HEK293T (cell line): ENCODE data around the gene NAV2.

Source experiments
- CTCF ChIA-PET: fragments of 350-600 bp; formaldehyde crosslinking; extraction: SDS; loops from one replicate; lab custom pipeline; 2021; ENCODE audit warnings: antibody characterized with exemption, inconsistent platforms; lab: Yijun Ruan, JAX
- POLR2A ChIA-PET: fragments of 350-600 bp; formaldehyde crosslinking; extraction: SDS; loops from one replicate; lab custom pipeline; 2020; ENCODE audit warnings: antibody characterized with exemption, inconsistent platforms; lab: Yijun Ruan, JAX
- DNase-seq: peaks from one replicate; pipeline ENCODE4 v3.0.0; 2012; ENCODE audit warnings: mixed read lengths; ENCODE audit errors: extremely low spot score
- ARNT ChIP-seq: fragments of 450-650 bp; IDR thresholded peaks from 2 replicates; pipeline ENCODE4 v1.6.1; 2017; ENCODE audit warnings: mild to moderate bottlenecking
- BHLHE40 ChIP-seq: fragments of 450-650 bp; IDR thresholded peaks from 2 replicates; pipeline ENCODE4 v1.6.1; 2016; ENCODE audit warnings: mild to moderate bottlenecking, moderate library complexity, borderline replicate concordance
- CTBP1 ChIP-seq: fragments of 450-650 bp; IDR thresholded peaks from 2 replicates; pipeline ENCODE4 v1.6.1; 2016; ENCODE audit warnings: borderline replicate concordance
- ELF4 ChIP-seq: fragments of 450-650 bp; IDR thresholded peaks from 2 replicates; pipeline ENCODE4 v1.6.1; 2017; ENCODE audit warnings: antibody characterized with exemption
- FOXA1 ChIP-seq: fragments of 450-650 bp; IDR thresholded peaks from 2 replicates; pipeline ENCODE4 v1.6.1; 2016; ENCODE audit warnings: mild to moderate bottlenecking
- FOXK2 ChIP-seq: fragments of 450-650 bp; IDR thresholded peaks from 2 replicates; pipeline ENCODE4 v1.6.1; 2016; ENCODE audit warnings: mild to moderate bottlenecking
- FOXM1 ChIP-seq: fragments of 450-650 bp; IDR thresholded peaks from 2 replicates; pipeline ENCODE4 v1.6.1; 2017; ENCODE audit warnings: mild to moderate bottlenecking, borderline replicate concordance
- HDGF ChIP-seq: fragments of 450-650 bp; IDR thresholded peaks from 2 replicates; pipeline ENCODE4 v1.6.1; 2017; ENCODE audit warnings: antibody characterized with exemption, borderline replicate concordance
- L3MBTL2 ChIP-seq: fragments of 450-650 bp; conservative IDR thresholded peaks from 2 replicates; pipeline ENCODE4 v1.6.1; 2016; ENCODE audit warnings: mild to moderate bottlenecking
- LEF1 ChIP-seq: fragments of 450-650 bp; IDR thresholded peaks from 2 replicates; pipeline ENCODE4 v1.6.1; 2017; ENCODE audit warnings: mild to moderate bottlenecking, borderline replicate concordance
- NFRKB ChIP-seq: fragments of 450-650 bp; IDR thresholded peaks from 2 replicates; pipeline ENCODE4 v1.6.1; 2016; ENCODE audit warnings: mild to moderate bottlenecking, moderate library complexity
- PKNOX1 ChIP-seq: fragments of 450-650 bp; IDR thresholded peaks from 2 replicates; pipeline ENCODE4 v1.6.1; 2016
- SP1 ChIP-seq: fragments of 450-650 bp; IDR thresholded peaks from 2 replicates; pipeline ENCODE4 v1.6.1; 2017
- SUZ12 ChIP-seq: fragments of 450-650 bp; IDR thresholded peaks from 2 replicates; pipeline ENCODE4 v1.6.1; 2016; ENCODE audit warnings: mild to moderate bottlenecking
- TARDBP ChIP-seq: fragments of 450-650 bp; IDR thresholded peaks from 2 replicates; pipeline ENCODE4 v1.6.1; 2016
- ZNF384 ChIP-seq: fragments of 450-650 bp; IDR thresholded peaks from 2 replicates; pipeline ENCODE4 v1.6.1; 2016

The NAV2 gene

GRCh38 chr11:20025332-20025840 is 312.7 kb downstream of the NAV2 start:
- TF ChIP-seq BHLHE40 (no peak), FOXM1 (no peak), ELF4 (no peak), FOXA1 (no peak), L3MBTL2 (no peak), FOXK2 (no peak), SUZ12 (no peak), CTBP1 (no peak), ARNT (no peak), PKNOX1 (no peak), LEF1 (no peak), HDGF (no peak), SP1 (no peak), NFRKB (no peak), ZNF384 (no peak)
- POLR2A ChIA-PET, result interaction anchor here (1.3 kb wide), 1 partner anchor 10 kb away, joined by 3 read pairs; no protein-coding TSS in a partner anchor
- CTCF ChIA-PET, result interaction anchor here (1.7 kb wide), 1 partner anchor 103 kb away, joined by 4 read pairs; no protein-coding TSS in a partner anchor
- no peak for DNase-seq

- no peak for DNase-seq
- TF ChIP-seq NFRKB, result no peak
- TF ChIP-seq FOXM1, result no peak
- TF ChIP-seq L3MBTL2, result no peak
- no peak for TF ChIP-seq PKNOX1
- no peak for TF ChIP-seq FOXA1
- TF ChIP-seq BHLHE40, result no peak
- TF ChIP-seq HDGF, result no peak
- TF ChIP-seq CTBP1, result no peak
- TF ChIP-seq LEF1, result no peak
- no peak for TF ChIP-seq ARNT
- no peak for TF ChIP-seq TARDBP
- TF ChIP-seq FOXK2, result no peak
- no peak for TF ChIP-seq SP1
- TF ChIP-seq SUZ12, result no peak
- no peak for TF ChIP-seq ZNF384
- TF ChIP-seq ELF4, result no peak
- ChIA-PET CTCF (interaction anchor here (1.7 kb wide), 1 partner anchor 101 kb away, joined by 4 read pairs; no protein-coding TSS in a partner anchor), POLR2A (no interaction called here)
Measured at GRCh38 chr11:20026629-20027555, 314.3 kb downstream of the NAV2 start.

GRCh38 chr11:20027556-20028013 is 314.9 kb downstream of the NAV2 start:
- CTCF ChIA-PET, result no interaction called here
- POLR2A ChIA-PET, result no interaction called here
- TF ChIP-seq SP1 (no peak), FOXK2 (no peak), SUZ12 (no peak)
- no peak for DNase-seq

GRCh38 chr11:20029193-20029592 is 316.6 kb downstream of the NAV2 start:
- DNase-seq, result no peak
- TF ChIP-seq ELF4, result no peak
- no peak for TF ChIP-seq L3MBTL2
- no peak for TF ChIP-seq HDGF
- no peak for TF ChIP-seq LEF1
- TF ChIP-seq BHLHE40, result no peak
- TF ChIP-seq FOXM1, result no peak
- TF ChIP-seq ARNT, result no peak
- TF ChIP-seq NFRKB, result no peak
- no peak for TF ChIP-seq PKNOX1
- no peak for TF ChIP-seq FOXA1
- TF ChIP-seq SP1, result no peak
- TF ChIP-seq TARDBP, result no peak
- no peak for TF ChIP-seq CTBP1
- TF ChIP-seq FOXK2, result no peak
- no peak for TF ChIP-seq ZNF384
- no peak for TF ChIP-seq SUZ12
- ChIA-PET POLR2A (no interaction called here), CTCF (interaction anchor here (1.1 kb wide), 1 partner anchor 24 kb away, joined by 5 read pairs; no protein-coding TSS in a partner anchor)

GRCh38 chr11:20030472-20030871 is 317.8 kb downstream of the NAV2 start:
- DNase-seq, result no peak
- ChIA-PET CTCF (no interaction called here), POLR2A (no interaction called here)
- TF ChIP-seq ARNT (no peak), HDGF (no peak), L3MBTL2 (no peak), SUZ12 (no peak), FOXA1 (no peak), SP1 (no peak), NFRKB (no peak), PKNOX1 (no peak), ELF4 (no peak), FOXK2 (no peak), FOXM1 (no peak), LEF1 (no peak), BHLHE40 (no peak), CTBP1 (no peak), ZNF384 (no peak), TARDBP (no peak)
